A673 (cell line): ENCODE results near the gene POFUT1.
"Not testable (repeated sequence)": the region's sequence is repeated elsewhere in the genome, so short reads cannot be mapped to it uniquely, and the experiment has no call there.

Experiments used
- EZH2 ChIP-seq: fragments of 200-600 bp; sonication (generic); IDR thresholded peaks from 2 replicates; pipeline ENCODE4 v1.6.1; 2017; ENCODE audit warnings: borderline replicate concordance, low read depth, mild to moderate bottlenecking, mixed read lengths, antibody characterized with exemption, low read length; ENCODE audit not compliant: poor library complexity, severe bottlenecking
- TF ChIP-seq, protein P1 (sequence below): fragments of 300-800, 200-600 bp; sonication (generic); conservative IDR thresholded peaks from 2 replicates; pipeline ENCODE4 v1.5.1; 2017; ENCODE audit warnings: low read depth, mild to moderate bottlenecking, antibody characterized with exemption, low read length, moderate library complexity, mixed read lengths

DNA sequence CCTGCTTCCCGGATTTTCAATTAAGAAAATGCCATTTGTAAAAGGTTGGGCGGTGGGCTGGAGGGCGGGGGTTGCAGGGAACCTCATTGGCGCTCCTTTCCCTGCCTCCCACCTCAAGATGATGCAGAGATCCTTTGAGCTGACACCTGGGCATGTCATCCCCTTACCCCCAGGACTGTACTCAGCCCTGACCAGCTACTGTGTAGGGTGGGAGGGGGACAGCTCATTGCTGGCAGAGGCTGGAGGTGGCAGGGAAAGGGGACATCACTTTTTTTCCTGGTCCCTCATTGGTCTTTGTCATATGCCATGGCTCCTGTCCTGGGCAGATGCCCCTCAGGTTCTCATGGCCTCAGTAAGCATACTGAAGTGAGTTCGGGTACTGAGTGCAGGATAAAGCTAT lies 14.3 kb upstream of the POFUT1 start:
- TF ChIP-seq, protein P1, sequence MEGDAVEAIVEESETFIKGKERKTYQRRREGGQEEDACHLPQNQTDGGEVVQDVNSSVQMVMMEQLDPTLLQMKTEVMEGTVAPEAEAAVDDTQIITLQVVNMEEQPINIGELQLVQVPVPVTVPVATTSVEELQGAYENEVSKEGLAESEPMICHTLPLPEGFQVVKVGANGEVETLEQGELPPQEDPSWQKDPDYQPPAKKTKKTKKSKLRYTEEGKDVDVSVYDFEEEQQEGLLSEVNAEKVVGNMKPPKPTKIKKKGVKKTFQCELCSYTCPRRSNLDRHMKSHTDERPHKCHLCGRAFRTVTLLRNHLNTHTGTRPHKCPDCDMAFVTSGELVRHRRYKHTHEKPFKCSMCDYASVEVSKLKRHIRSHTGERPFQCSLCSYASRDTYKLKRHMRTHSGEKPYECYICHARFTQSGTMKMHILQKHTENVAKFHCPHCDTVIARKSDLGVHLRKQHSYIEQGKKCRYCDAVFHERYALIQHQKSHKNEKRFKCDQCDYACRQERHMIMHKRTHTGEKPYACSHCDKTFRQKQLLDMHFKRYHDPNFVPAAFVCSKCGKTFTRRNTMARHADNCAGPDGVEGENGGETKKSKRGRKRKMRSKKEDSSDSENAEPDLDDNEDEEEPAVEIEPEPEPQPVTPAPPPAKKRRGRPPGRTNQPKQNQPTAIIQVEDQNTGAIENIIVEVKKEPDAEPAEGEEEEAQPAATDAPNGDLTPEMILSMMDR, result not testable (repeated sequence)
- not testable (repeated sequence) for TF ChIP-seq EZH2
